Endodermal cell (in vitro differentiated cells): Measurements from ENCODE around the gene RERE. TPM values are rescaled to one million over a fixed set of nuclear protein-coding genes. Genes with fewer than 3 reads are reported as not detected.

ENCODE experiments used
- DNase-seq: peaks from one replicate; pipeline ENCODE4 v3.0.0-alpha.2; 2017
- H3K27ac ChIP-seq: 2 replicates; pipeline ENCODE4 v1.5.1; 2013; ENCODE audit warnings: mild to moderate bottlenecking, low read depth, low read length, moderate library complexity
- H3K27me3 ChIP-seq: 2 replicates; pipeline ENCODE4 v1.6.1; 2013; ENCODE audit warnings: mild to moderate bottlenecking, low read length, moderate library complexity; ENCODE audit not compliant: insufficient read depth, control insufficient read depth, poor library complexity, severe bottlenecking
- H3K36me3 ChIP-seq: 2 replicates; pipeline ENCODE4 v1.7.0; 2013; ENCODE audit warnings: mild to moderate bottlenecking, low read length, moderate library complexity; ENCODE audit not compliant: control insufficient read depth, insufficient read depth
- H3K4me1 ChIP-seq: one replicate; pipeline ENCODE4 v1.7.0; 2013; ENCODE audit warnings: low read length; ENCODE audit not compliant: control insufficient read depth, insufficient read depth
- H3K4me3 ChIP-seq: 2 replicates; pipeline ENCODE4 v1.5.1; 2013; ENCODE audit warnings: mild to moderate bottlenecking, low read length, moderate library complexity
- H3K9ac ChIP-seq: 2 replicates; pipeline ENCODE4 v1.6.1; 2013; ENCODE audit warnings: mild to moderate bottlenecking, low read length, moderate library complexity; ENCODE audit not compliant: poor library complexity, severe bottlenecking; ENCODE audit errors: extremely low read depth
- H3K9me3 ChIP-seq: 2 replicates; pipeline ENCODE4 v1.6.1; 2013; ENCODE audit warnings: mild to moderate bottlenecking, low read length, moderate library complexity; ENCODE audit not compliant: control insufficient read depth
- H3K27ac Mint-ChIP-seq: 2 replicates; pipeline ENCODE4 v1.8.0; 2020; ENCODE audit warnings: mixed read lengths
- H3K27me3 Mint-ChIP-seq: 2 replicates; pipeline ENCODE4 v1.8.0; 2021; ENCODE audit warnings: mild to moderate bottlenecking, mixed read lengths; ENCODE audit not compliant: insufficient read depth
- H3K36me3 Mint-ChIP-seq: 2 replicates; pipeline ENCODE4 v1.8.0; 2020; ENCODE audit warnings: low read depth, mixed read lengths
- H3K4me1 Mint-ChIP-seq: 2 replicates; pipeline ENCODE4 v1.8.0; 2020; ENCODE audit warnings: mixed read lengths
- H3K4me3 Mint-ChIP-seq: 2 replicates; pipeline ENCODE4 v1.8.0; 2020; ENCODE audit warnings: mild to moderate bottlenecking, moderate library complexity, mixed read lengths
- H3K9me3 Mint-ChIP-seq: 2 replicates; pipeline ENCODE4 v1.8.0; 2020; ENCODE audit warnings: mild to moderate bottlenecking, mixed read lengths
- CTCF ChIP-seq: fragments of 200-600 bp; sonication (generic); conservative IDR thresholded peaks from 2 replicates; pipeline ENCODE4 v1.5.0; 2021; ENCODE audit warnings: antibody characterized with exemption, mild to moderate bottlenecking
- WGBS, 2 experiments: methylation state at CpG; one replicate each; pipeline versions ENCODE4 v1.1.5 to v1.1.7; 2013; ENCODE audit warnings: missing lambda C conversion rate in 2 of 2, mixed read lengths in 1 of 2; ENCODE audit not compliant: insufficient coverage in 1 of 2, insufficient read length in 1 of 2; 5-methylcytosine and 5-hydroxymethylcytosine counted together
- total RNA-seq, 2 donors: library from RNA; stranded (reverse); fragmentation: NEBNext Ultra II Directional in 1 of 2; extraction: Animal tissue kit (Norgen Biotek cat#: 25700) in 1 of 2; gene quantifications; 2 replicates in 1 of 2; 3 replicates in 1 of 2; pipeline ENCODE4 v1.2.1, GENCODE V29; 2021

The RERE gene
- total RNA-seq, 2 donors from 2014 or later, result 159 to 179 TPM

GRCh38 chr1:8646189-8646588, 171.3 kb downstream of the RERE start:
- Histone ChIP-seq H3K9me3 (no peaks in the 10 kb centered on the region), H3K27me3 (no peaks in the 10 kb centered on the region), H3K9ac (no peak overlapping the region), H3K36me3 (peaks cover 48% of the 10 kb centered on the region), H3K4me3 (no peak overlapping the region), H3K27ac (no peak overlapping the region), H3K4me1 (no peaks in the 10 kb centered on the region)
- 83 to 94% methylated on average over 3 to 6 of the region's 6 CpGs for WGBS, 2 experiments
- DNase-seq, result no peak
- Mint-ChIP-seq H3K27me3 (no peaks in the 10 kb centered on the region), H3K4me1 (peaks cover 17% of the 10 kb centered on the region), H3K9me3 (no peaks in the 10 kb centered on the region), H3K4me3 (no peak overlapping the region), H3K27ac (peak overlapping the region; percentile 39), H3K36me3 (peaks cover 30% of the 10 kb centered on the region)
- TF ChIP-seq CTCF, result no peak

- TF ChIP-seq CTCF, result no peak
- H3K4me1 Mint-ChIP-seq, result peaks cover 21% of the 10 kb centered on the region
- Histone ChIP-seq H3K9ac (no peak overlapping the region), H3K27me3 (no peaks in the 10 kb centered on the region), H3K4me3 (no peak overlapping the region), H3K36me3 (peaks cover 54% of the 10 kb centered on the region), H3K27ac (no peak overlapping the region), H3K4me1 (no peaks in the 10 kb centered on the region), H3K9me3 (no peaks in the 10 kb centered on the region)
- no peaks in the 10 kb centered on the region for H3K9me3 Mint-ChIP-seq
- H3K27ac Mint-ChIP-seq, result no peak overlapping the region
- H3K4me3 Mint-ChIP-seq, result no peak overlapping the region
- no peaks in the 10 kb centered on the region for H3K27me3 Mint-ChIP-seq
- H3K36me3 Mint-ChIP-seq, result peaks cover 25% of the 10 kb centered on the region
- WGBS, 2 experiments, result 95 to 100% methylated on average over 1 to 6 of the region's 6 CpGs
- no peak for DNase-seq
Measured at GRCh38 chr1:8643542-8644536, 173.6 kb downstream of the RERE start.

GRCh38 chr1:8642114-8642513, 175.3 kb downstream of the RERE start:
- peaks cover 18% of the 10 kb centered on the region for H3K36me3 Mint-ChIP-seq
- no peaks in the 10 kb centered on the region for H3K4me1 ChIP-seq
- H3K9me3 ChIP-seq, result no peaks in the 10 kb centered on the region
- no peak overlapping the region for H3K9ac ChIP-seq
- no peaks in the 10 kb centered on the region for H3K9me3 Mint-ChIP-seq
- no peak overlapping the region for H3K27ac ChIP-seq
- no peak for DNase-seq
- peaks cover 27% of the 10 kb centered on the region for H3K4me1 Mint-ChIP-seq
- H3K4me3 Mint-ChIP-seq, result no peak overlapping the region
- WGBS, 2 experiments, result 92% methylated on average over 2 of the region's 2 CpGs; no CpG with 5 or more reads in 1 of the 2 experiments
- no peaks in the 10 kb centered on the region for H3K27me3 Mint-ChIP-seq
- no peak overlapping the region for H3K27ac Mint-ChIP-seq
- no peaks in the 10 kb centered on the region for H3K27me3 ChIP-seq
- peaks cover 45% of the 10 kb centered on the region for H3K36me3 ChIP-seq
- no peak for TF ChIP-seq CTCF
- H3K4me3 ChIP-seq, result no peak overlapping the region
